GM12878 (cell line): ENCODE measurements around the gene ENG.

Source experiments
- BMI1 ChIP-seq: fragments of 450-650 bp; IDR thresholded peaks from 2 replicates; pipeline ENCODE4 v1.6.1; 2016; ENCODE audit warnings: mild to moderate bottlenecking, moderate library complexity, borderline replicate concordance
- ETV6 ChIP-seq, 2 experiments: fragments of 450-650 bp in 1 of 2; IDR thresholded peaks in 1 of 2; conservative IDR thresholded peaks in 1 of 2; 2 replicates each; pipeline ENCODE4 v1.6.1; 2014; ENCODE audit warnings: antibody characterized with exemption in 1 of 2, borderline replicate concordance in 1 of 2, low read depth in 1 of 2, mild to moderate bottlenecking in 1 of 2, moderate library complexity in 1 of 2
- EZH2 ChIP-seq: IDR thresholded peaks from 2 replicates; pipeline ENCODE4 v1.6.1; 2012; ENCODE audit warnings: low read depth, mild to moderate bottlenecking, control low read depth, inconsistent platforms, low read length, borderline replicate concordance; ENCODE audit not compliant: control insufficient read depth
- LARP7 ChIP-seq: fragments of 450-650 bp; IDR thresholded peaks from 2 replicates; pipeline ENCODE4 v1.6.1; 2017; ENCODE audit warnings: mild to moderate bottlenecking
- POLR2A ChIP-seq: IDR thresholded peaks from 2 replicates; pipeline ENCODE4 v1.6.1; 2011; ENCODE audit warnings: low read depth, mild to moderate bottlenecking, low read length
- POLR2AphosphoS5 ChIP-seq: IDR thresholded peaks from 2 replicates; pipeline ENCODE4 v1.6.1; 2011; ENCODE audit warnings: mild to moderate bottlenecking, low read length, inconsistent platforms
- RFX5 ChIP-seq: IDR thresholded peaks from 2 replicates; pipeline ENCODE4 v1.6.1; 2011; ENCODE audit warnings: low read depth, low read length, improper control_type of control experiment
- SMC3 ChIP-seq: IDR thresholded peaks from 2 replicates; pipeline ENCODE4 v1.6.1; 2011; ENCODE audit warnings: low read length, improper control_type of control experiment, borderline replicate concordance
- SRF ChIP-seq, 2 experiments: IDR thresholded peaks; 2 replicates each; pipeline ENCODE4 v1.6.1; 2011; ENCODE audit warnings: low read depth in 2 of 2, low read length in 2 of 2, mild to moderate bottlenecking in 1 of 2, moderate library complexity in 1 of 2
- TF ChIP-seq, protein P1 (sequence below): fragments of 450-650 bp; formaldehyde crosslinking; IDR thresholded peaks from 2 replicates; pipeline ENCODE4 v1.4.0; 2022; ENCODE audit warnings: mild to moderate bottlenecking, moderate library complexity
- TF ChIP-seq, protein P2 (sequence below): fragments of 450-650 bp; IDR thresholded peaks from 2 replicates; pipeline ENCODE4 v1.6.1; 2016; ENCODE audit warnings: mild to moderate bottlenecking
- TF ChIP-seq, protein P3 (sequence below), 3 experiments: IDR thresholded peaks in 2 of 3; conservative IDR thresholded peaks in 1 of 3; 2 replicates each; pipeline ENCODE4 v1.5.1; 2011; ENCODE audit warnings: low read depth in 3 of 3, low read length in 3 of 3, mild to moderate bottlenecking in 3 of 3, control low read depth in 2 of 3, moderate library complexity in 2 of 3, inconsistent platforms in 1 of 3, mixed read lengths in 1 of 3; ENCODE audit not compliant: control insufficient read depth in 2 of 3, insufficient read depth in 1 of 3; ENCODE audit errors: extremely low read depth in 1 of 3

DNA sequence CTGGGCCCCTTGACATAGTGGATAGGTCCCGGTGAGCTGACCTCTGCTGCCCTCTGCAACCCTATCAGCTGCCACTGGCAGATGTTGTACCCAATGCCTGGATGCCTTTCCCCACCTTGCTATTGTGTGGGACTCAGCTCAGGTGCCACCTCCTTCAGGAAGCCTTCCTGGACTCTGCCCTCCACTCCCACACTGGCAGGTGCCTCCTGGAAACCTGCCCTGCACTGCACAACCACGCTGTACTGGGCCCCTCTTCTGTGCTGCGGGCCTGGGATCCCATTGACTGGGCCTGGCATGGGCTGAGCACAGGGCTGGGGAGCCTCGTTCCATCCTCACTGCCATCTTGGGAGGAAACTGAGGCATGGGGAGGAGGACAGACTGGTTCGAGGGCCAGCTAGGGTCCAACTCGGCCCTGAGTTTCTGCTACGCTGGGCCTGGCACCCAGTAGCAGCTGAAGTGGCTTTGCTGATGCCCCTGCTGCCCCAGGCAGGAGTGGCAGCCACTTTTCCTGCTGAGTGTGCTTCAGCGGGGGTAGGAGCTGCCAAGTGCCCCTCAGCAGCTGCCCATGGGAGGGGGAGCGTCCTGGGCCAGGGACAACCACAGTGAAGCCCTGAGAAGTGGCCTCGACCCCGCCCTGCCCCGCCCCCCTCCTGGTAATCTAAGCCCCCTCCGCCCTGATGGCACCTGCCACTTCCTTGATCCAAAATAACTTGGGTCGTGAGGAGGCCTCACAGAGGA, 21.7 kb upstream of the ENG start:
- TF ChIP-seq EZH2 (no peak), RFX5 (no peak), POLR2AphosphoS5 (no peak), LARP7 (no peak), POLR2A (no peak), ETV6 (conservative IDR thresholded peaks at IDR 0.05 in 1 of 2, IDR thresholded peaks at IDR 0.05 in 1 of 2; ENCODE audit: borderline replicate concordance in 1 of 2, low read depth in 1 of 2) (no peak), BMI1 (no peak), SRF (IDR thresholded peaks at IDR 0.05; ENCODE audit: low read depth in 2 of 2, low read length in 2 of 2) (no peak), SMC3 (no peak)
- TF ChIP-seq, protein P1, sequence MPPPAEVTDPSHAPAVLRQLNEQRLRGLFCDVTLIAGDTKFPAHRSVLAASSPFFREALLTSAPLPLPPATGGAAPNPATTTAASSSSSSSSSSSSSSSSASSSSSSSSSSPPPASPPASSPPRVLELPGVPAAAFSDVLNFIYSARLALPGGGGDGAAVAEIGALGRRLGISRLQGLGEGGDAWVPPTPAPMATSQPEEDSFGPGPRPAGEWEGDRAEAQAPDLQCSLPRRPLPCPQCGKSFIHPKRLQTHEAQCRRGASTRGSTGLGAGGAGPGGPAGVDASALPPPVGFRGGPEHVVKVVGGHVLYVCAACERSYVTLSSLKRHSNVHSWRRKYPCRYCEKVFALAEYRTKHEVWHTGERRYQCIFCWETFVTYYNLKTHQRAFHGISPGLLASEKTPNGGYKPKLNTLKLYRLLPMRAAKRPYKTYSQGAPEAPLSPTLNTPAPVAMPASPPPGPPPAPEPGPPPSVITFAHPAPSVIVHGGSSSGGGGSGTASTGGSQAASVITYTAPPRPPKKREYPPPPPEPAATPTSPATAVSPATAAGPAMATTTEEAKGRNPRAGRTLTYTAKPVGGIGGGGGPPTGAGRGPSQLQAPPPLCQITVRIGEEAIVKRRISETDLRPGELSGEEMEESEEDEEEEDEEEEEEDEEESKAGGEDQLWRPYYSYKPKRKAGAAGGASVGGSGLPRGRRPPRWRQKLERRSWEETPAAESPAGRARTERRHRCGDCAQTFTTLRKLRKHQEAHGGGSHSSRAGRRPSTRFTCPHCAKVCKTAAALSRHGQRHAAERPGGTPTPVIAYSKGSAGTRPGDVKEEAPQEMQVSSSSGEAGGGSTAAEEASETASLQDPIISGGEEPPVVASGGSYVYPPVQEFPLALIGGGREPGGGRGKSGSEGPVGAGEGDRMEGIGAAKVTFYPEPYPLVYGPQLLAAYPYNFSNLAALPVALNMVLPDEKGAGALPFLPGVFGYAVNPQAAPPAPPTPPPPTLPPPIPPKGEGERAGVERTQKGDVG (CRISPR knock-in tag) = no peak
- TF ChIP-seq, protein P2, sequence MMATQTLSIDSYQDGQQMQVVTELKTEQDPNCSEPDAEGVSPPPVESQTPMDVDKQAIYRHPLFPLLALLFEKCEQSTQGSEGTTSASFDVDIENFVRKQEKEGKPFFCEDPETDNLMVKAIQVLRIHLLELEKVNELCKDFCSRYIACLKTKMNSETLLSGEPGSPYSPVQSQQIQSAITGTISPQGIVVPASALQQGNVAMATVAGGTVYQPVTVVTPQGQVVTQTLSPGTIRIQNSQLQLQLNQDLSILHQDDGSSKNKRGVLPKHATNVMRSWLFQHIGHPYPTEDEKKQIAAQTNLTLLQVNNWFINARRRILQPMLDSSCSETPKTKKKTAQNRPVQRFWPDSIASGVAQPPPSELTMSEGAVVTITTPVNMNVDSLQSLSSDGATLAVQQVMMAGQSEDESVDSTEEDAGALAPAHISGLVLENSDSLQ = no peak
- TF ChIP-seq, protein P3, sequence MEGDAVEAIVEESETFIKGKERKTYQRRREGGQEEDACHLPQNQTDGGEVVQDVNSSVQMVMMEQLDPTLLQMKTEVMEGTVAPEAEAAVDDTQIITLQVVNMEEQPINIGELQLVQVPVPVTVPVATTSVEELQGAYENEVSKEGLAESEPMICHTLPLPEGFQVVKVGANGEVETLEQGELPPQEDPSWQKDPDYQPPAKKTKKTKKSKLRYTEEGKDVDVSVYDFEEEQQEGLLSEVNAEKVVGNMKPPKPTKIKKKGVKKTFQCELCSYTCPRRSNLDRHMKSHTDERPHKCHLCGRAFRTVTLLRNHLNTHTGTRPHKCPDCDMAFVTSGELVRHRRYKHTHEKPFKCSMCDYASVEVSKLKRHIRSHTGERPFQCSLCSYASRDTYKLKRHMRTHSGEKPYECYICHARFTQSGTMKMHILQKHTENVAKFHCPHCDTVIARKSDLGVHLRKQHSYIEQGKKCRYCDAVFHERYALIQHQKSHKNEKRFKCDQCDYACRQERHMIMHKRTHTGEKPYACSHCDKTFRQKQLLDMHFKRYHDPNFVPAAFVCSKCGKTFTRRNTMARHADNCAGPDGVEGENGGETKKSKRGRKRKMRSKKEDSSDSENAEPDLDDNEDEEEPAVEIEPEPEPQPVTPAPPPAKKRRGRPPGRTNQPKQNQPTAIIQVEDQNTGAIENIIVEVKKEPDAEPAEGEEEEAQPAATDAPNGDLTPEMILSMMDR (IDR thresholded peaks at IDR 0.05 in 2 of 3, conservative IDR thresholded peaks at IDR 0.05 in 1 of 3; ENCODE audit: control insufficient read depth in 2 of 3, extremely low read depth in 1 of 3, insufficient read depth in 1 of 3, low read depth in 3 of 3, low read length in 3 of 3) = no peak
